Suprapubic skin (tissue), 4 donors: ENCODE data around the gene PDE4D.

ENCODE experiments used
- CTCF ChIP-seq, 2 donors: fragments of 200-600 bp in 1 of 2; fragments of 450-650 bp in 1 of 2; sonication (generic) in 1 of 2; IDR thresholded peaks; one replicate each; pipeline ENCODE4 v1.5.1; 2016 to 2019; ENCODE audit warnings: antibody characterized with exemption in 2 of 2, mild to moderate bottlenecking in 1 of 2, moderate library complexity in 1 of 2
- EP300 ChIP-seq: sonication (generic); formaldehyde crosslinking; IDR thresholded peaks from one replicate; pipeline ENCODE4 v1.6.1; 2017; ENCODE audit warnings: antibody characterized with exemption
- POLR2A ChIP-seq, 2 donors: fragments of 450-650 bp; IDR thresholded peaks; one replicate each; pipeline ENCODE4 v1.6.1; 2017; ENCODE audit warnings: antibody characterized with exemption in 2 of 2, mild to moderate bottlenecking in 2 of 2, moderate library complexity in 2 of 2
- POLR2AphosphoS5 ChIP-seq, 3 donors: sonication (generic); formaldehyde crosslinking; IDR thresholded peaks; one replicate each; pipeline ENCODE4 v1.6.1; 2017; ENCODE audit warnings: antibody characterized with exemption in 3 of 3

- TF ChIP-seq CTCF (IDR thresholded peaks at IDR 0.05) (no peak), POLR2A (IDR thresholded peaks at IDR 0.05) (no peak), EP300 (no peak), POLR2AphosphoS5 (IDR thresholded peaks at IDR 0.05) (no peak)
Measured at GRCh38 chr5:59208474-59208873, 685.1 kb downstream of the PDE4D start.
